ENCODE data around the gene AGFG2. TPM values are rescaled to one million over a fixed set of nuclear protein-coding genes. Genes with fewer than 3 reads are reported as not detected.

The AGFG2 gene
- total and polyA plus RNA-seq, 2 of the 13 experiments (the other 11 are each of a cell fraction or from before 2014, with no cell fraction given): 125 to 132 TPM

DNA sequence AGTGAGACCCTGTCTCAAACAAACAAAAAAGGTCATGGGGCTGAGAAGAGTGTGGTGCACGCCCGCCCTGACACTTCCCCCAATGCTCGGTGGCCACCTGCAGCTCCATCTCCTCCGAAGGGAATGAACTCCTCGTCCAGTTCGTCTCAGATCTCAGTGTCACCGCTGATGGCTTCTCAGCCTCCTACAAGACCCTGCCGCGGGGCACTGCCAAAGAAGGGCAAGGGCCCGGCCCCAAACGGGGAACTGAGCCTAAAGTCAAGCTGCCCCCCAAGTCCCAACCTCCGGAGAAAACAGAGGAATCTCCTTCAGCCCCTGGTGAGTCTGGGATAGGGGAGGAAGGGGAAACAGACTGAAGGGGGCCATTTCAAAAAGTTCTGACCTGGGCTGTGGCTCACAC lies 67.3 kb downstream of the AGFG2 start:
- TF ChIP-seq AGO1 (IDR thresholded peaks at IDR 0.05; ENCODE audit: low read depth, low read length, poor library complexity, severe bottlenecking) (no peak), PHF5A (CRISPR knock-in tag; IDR thresholded peaks at IDR 0.05; ENCODE audit: low read depth, unreplicated experiment) (no peak), SMARCE1 (IDR thresholded peaks at IDR 0.05; ENCODE audit: borderline replicate concordance) (no peak), NCOA2 (CRISPR knock-in tag; IDR thresholded peaks at IDR 0.05) (no peak), ZNF776 (CRISPR knock-in tag; IDR thresholded peaks at IDR 0.05) (no peak), ADNP (CRISPR knock-in tag; IDR thresholded peaks at IDR 0.05) (no peak), CBX1 (IDR thresholded peaks at IDR 0.05; ENCODE audit: low read depth) (no peak), REPIN1 (CRISPR knock-in tag; IDR thresholded peaks at IDR 0.05; ENCODE audit: borderline replicate concordance, low read depth) (no peak), KLF9 (CRISPR knock-in tag; IDR thresholded peaks at IDR 0.05; ENCODE audit: low read depth) (no peak), SAFB2 (CRISPR knock-in tag; IDR thresholded peaks at IDR 0.05; ENCODE audit: borderline replicate concordance, low read depth) (no peak), KDM5A (IDR thresholded peaks at IDR 0.05; ENCODE audit: borderline replicate concordance, low read length) (no peak), FOSL2 (CRISPR knock-in tag; IDR thresholded peaks at IDR 0.05) (no peak), ZNF136 (CRISPR knock-in tag; IDR thresholded peaks at IDR 0.05; ENCODE audit: low read depth) (no peak), ZNF44 (CRISPR knock-in tag; IDR thresholded peaks at IDR 0.05) (no peak), MBNL3 (CRISPR knock-in tag; conservative IDR thresholded peaks at IDR 0.05) (no peak), HDAC1 (CRISPR knock-in tag; IDR thresholded peaks at IDR 0.05) (no peak)
- TF ChIP-seq, protein P1, sequence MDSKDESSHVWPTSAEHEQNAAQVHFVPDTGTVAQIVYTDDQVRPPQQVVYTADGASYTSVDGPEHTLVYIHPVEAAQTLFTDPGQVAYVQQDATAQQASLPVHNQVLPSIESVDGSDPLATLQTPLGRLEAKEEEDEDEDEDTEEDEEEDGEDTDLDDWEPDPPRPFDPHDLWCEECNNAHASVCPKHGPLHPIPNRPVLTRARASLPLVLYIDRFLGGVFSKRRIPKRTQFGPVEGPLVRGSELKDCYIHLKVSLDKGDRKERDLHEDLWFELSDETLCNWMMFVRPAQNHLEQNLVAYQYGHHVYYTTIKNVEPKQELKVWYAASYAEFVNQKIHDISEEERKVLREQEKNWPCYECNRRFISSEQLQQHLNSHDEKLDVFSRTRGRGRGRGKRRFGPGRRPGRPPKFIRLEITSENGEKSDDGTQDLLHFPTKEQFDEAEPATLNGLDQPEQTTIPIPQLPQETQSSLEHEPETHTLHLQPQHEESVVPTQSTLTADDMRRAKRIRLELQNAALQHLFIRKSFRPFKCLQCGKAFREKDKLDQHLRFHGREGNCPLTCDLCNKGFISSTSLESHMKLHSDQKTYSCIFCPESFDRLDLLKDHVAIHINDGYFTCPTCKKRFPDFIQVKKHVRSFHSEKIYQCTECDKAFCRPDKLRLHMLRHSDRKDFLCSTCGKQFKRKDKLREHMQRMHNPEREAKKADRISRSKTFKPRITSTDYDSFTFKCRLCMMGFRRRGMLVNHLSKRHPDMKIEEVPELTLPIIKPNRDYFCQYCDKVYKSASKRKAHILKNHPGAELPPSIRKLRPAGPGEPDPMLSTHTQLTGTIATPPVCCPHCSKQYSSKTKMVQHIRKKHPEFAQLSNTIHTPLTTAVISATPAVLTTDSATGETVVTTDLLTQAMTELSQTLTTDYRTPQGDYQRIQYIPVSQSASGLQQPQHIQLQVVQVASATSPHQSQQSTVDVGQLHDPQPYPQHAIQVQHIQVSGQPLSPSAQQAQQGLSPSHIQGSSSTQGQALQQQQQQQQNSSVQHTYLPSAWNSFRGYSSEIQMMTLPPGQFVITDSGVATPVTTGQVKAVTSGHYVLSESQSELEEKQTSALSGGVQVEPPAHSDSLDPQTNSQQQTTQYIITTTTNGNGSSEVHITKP (CRISPR knock-in tag; IDR thresholded peaks at IDR 0.05; ENCODE audit: low read depth): no peak

More for the DNA sequence above, 67.3 kb downstream of the AGFG2 start:
- POLR2A ChIA-PET: interaction anchor here (1.6 kb wide), 1 partner anchor 20 kb away, joined by 6 read pairs; the partner anchor contains the start of genes FBXO24 and LRCH4
- CTCF ChIA-PET (ENCODE audit: low intra/inter-chr PET ratio, low total read pairs): no interaction called here
- H3K36me3 ChIP-seq (replicated peaks in 1 of 2; ENCODE audit: control insufficient read depth in 1 of 2, insufficient read depth in 2 of 2, low read length in 2 of 2): no peaks in the 10 kb centered on the region
- in situ Hi-C loops (cut with HindIII; ENCODE audit: extremely low pct_ligation_motif_present, low pct_unique_long_range_greater_than_20kb): no loop called here
- H2AFZ ChIP-seq (ENCODE audit: low read length): no peak overlapping the region
- no peaks in the 10 kb centered on the region for H3K27me3 ChIP-seq (ENCODE audit: control insufficient read depth in 1 of 2, insufficient read depth in 2 of 2, low read length in 2 of 2)
- no peaks in the 10 kb centered on the region for H4K20me1 ChIP-seq (ENCODE audit: insufficient read depth, low read length)
- H3K4me2 ChIP-seq (ENCODE audit: low read depth, low read length): no peak overlapping the region
- H3K4me3 ChIP-seq (replicated peaks in 1 of 3; ENCODE audit: insufficient read depth in 1 of 3, low read depth in 2 of 3, low read length in 3 of 3): no peak overlapping the region
- intact Hi-C loops (cut with micrococcal nuclease; ENCODE audit: unreplicated experiment): no loop called here
- H3K79me2 ChIP-seq (ENCODE audit: insufficient read depth, low read length): no peaks in the 10 kb centered on the region
- no peak overlapping the region for H3K9ac ChIP-seq (ENCODE audit: insufficient read depth, low read depth, low read length)
- FAIRE-seq (no peak), ATAC-seq (no peak), DNase-seq (ENCODE audit: low spot score) (no peak)
- BruUV-seq (replicated peaks): no TSS peak
- WGBS (ENCODE audit: low lambda C conversion rate): 83% methylated on average over 12 of the region's 12 CpGs
- H3K4me1 ChIP-seq (ENCODE audit: insufficient read depth, low read length): peaks cover 39% of the 10 kb centered on the region
- no peak overlapping the region for H3K27ac ChIP-seq (ENCODE audit: extremely low read length, insufficient read depth, low read length)
- no peaks in the 10 kb centered on the region for H3K9me3 ChIP-seq (ENCODE audit: low read length)
